HG02938 (cell line): ENCODE results near the gene LAMB3.

Source experiments
- ATAC-seq: cut with Tn5 transposase; IDR thresholded peaks from one replicate; pipeline ENCODE4 v1.9.1; 2021; ENCODE audit warnings: mild to moderate bottlenecking, moderate library complexity; ENCODE audit not compliant: unreplicated experiment

LAMB3 gene

GRCh38 chr1:209618756-209619420 is 33.3 kb downstream of the LAMB3 start:
- ATAC-seq: no peak

- ATAC-seq: no peak
Measured at GRCh38 chr1:209618291-209618690, 33.9 kb downstream of the LAMB3 start.

DNA sequence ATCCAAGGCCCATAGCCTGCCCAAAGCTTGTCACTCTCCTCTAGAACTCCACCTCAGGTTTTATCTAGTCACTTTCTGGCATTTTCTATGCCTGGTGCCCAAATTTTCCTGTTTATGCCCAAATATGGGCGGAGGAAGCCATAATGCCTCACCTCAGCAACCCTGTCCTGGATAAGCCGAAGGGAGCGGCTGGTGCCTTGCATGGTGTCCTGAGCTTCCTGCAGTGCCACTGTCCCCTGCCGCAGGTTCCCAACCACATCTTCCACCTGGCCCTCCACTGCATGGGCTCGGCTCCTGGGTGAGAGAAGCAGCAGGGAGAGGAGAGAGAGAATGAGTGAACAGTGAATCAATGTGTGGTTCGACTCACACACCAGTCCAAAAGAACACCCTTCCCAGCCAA is 34.5 kb downstream of the LAMB3 start:
- no peak for ATAC-seq

- ATAC-seq: no peak
Measured at GRCh38 chr1:209617047-209617673, 35.1 kb downstream of the LAMB3 start.

DNA sequence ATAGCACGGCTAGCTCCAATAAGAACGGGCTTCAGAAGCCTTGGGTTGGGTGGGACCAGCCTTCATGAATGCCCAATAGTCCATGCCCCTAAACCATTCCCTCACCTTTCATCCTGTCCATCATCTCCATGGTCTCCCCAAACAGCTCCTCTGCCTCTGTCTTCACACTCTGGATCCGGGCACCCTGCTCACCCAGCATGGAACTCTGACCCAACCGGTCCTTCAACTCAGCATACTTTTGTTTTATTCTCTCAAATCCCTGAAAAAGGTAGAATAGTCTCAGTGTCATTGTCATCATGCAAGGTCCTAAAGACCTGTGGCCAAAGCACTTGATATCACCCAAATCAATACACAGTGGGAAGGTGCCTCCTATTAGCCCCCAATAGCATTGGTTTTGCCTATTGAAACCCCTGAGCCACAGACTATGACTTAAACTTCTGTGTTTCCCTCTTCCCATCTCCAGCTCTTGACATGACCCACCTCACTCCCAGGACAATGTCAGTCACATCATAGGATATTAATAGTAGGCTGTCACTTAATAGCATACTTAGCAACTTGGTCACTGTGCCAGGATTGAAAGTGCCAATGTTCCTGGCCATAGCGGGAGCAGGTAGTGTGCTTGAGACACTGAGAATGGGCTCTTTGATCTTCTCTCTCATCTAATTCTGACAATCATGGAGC is 35.7 kb downstream of the LAMB3 start:
- no peak for ATAC-seq

DNA sequence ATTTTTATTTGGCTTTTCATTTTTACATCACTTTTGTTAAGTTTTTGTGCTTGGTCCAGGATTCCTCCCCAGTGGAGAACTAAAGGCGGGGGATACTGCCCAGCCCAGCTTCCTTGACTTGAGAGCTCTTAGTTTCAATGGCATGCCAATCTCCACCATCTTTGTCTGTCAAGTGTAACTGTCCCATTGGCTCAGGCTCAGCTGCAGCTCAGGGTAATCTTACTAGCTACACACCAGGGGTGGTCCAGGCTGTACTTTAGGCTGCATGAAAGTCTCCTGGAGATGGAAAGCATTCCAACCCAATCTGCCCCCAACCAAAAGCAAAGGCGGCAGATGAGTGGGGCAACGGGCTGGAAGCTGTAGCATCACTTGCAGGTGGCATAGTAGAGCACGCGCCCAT is 37.3 kb downstream of the LAMB3 start:
- ATAC-seq: no peak

DNA sequence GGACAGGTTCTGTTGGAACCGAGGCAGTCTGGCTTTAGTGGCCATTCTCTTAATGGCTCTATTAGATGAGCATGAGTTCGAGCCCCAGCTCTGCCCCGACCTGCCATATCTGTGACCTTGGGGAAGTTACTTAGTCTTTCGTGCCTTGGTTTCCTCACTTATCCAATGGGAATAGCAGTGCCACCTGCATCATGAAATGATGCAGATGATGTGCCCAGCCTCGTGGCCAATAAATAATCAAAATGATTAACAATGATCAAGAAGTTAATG is 38.1 kb downstream of the LAMB3 start:
- no peak for ATAC-seq

- ATAC-seq: no peak
Measured at GRCh38 chr1:209613400-209614150, 38.6 kb downstream of the LAMB3 start.

DNA sequence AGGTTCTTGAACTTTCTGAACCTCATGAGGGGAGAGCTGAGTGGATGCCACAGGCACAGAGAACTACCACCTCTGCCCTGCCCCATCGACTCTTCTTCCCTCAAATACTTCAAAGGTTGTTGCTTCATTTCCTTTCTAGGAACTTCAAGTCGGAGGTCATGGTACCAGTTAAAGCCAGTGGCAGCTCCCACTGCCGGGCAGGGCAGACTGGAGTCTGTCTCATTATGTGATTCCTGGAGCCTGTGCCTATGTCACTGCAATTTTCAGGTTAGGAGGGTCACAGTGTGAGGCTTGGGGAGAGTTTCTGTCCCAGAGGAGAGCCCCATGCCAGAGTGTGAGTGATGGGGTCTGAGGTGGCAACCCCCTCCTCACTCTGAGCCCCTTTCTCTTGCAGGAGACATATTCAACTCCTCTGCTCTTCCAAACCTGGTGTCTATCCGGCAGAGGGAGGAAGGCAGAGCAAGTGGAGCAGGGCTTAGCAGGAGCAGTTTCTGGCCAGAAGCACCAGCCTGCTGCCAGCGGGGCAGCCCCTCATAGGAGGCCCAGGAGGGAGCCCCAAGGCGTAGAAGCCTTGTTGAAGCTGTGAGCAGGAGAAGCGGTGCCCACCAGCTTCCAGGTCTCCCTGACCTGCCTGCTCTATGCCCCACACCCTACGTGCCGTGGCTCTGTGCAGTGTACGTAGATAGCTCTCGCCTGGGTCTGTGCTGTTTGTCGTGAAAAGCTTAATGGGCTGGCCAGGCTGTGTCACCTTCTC is 39.4 kb downstream of the LAMB3 start:
- no peak for ATAC-seq

DNA sequence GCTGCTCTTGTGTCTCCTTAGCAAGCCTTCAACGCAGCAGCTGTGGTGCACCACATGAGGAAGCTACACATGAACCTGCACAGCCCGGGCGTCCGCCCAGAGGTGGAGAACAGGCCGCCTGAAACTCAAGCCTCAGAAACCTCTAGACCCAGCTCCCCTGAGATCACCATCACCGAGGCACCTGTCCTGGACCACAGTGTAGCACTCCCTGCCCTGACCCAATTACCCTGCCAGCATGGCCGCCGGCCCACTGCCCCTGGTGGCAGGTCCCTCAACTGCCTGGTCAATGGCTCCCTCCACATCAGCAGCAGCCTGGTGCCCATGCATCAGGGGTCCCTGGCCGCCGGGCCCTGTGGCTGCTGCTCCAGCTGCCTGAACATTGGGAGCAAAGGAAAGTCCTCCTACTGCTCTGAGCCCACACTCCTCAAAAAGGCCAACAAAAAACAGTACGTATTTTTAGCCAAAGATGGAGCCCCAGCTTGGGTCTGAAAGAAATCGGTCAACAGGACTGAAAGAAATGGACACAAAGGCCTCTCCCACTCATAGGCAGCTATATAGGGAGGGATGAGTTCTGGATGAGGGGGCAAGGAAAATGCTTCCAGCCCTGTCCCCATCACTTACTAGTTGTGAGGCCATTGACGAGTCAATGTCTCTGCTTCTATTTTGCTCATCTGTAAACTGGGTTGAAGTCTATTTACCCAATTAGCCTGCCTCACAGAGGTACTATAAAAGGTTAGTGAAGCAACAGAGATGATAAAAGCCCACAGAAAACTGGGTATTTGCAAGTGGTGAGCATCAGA is 40.3 kb downstream of the LAMB3 start:
- ATAC-seq: no peak

- ATAC-seq: no peak
Measured at GRCh38 chr1:209610631-209610905, 41.7 kb downstream of the LAMB3 start.

GRCh38 chr1:209609791-209610630 is 42.2 kb downstream of the LAMB3 start:
- no peak for ATAC-seq

- ATAC-seq: no peak
Measured at GRCh38 chr1:209609041-209609790, 43.0 kb downstream of the LAMB3 start.

GRCh38 chr1:209607795-209608178 is 44.4 kb downstream of the LAMB3 start:
- peak; percentile 10 for ATAC-seq

- ATAC-seq: peak; percentile 72
Measured at GRCh38 chr1:209607102-209607794, 45.0 kb downstream of the LAMB3 start.

DNA sequence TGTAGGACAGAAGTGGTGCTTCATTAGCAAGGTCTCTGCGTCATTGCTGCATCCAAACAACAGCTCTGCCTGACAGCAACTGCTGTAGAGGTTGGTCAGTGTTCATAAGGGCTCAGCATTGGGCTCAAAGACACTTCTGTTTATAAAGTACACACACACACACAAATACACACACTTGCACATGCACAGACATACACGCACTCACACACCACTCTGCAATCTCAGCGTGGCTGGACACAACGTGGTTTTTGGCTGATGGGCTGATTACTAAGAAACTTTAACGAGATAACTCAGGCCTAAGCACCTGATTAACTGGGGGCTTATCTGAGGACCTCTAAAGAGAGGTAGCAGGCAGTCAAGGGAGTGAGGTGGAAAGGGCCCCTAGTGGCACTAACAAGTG is 48.3 kb downstream of the LAMB3 start:
- ATAC-seq: no peak

DNA sequence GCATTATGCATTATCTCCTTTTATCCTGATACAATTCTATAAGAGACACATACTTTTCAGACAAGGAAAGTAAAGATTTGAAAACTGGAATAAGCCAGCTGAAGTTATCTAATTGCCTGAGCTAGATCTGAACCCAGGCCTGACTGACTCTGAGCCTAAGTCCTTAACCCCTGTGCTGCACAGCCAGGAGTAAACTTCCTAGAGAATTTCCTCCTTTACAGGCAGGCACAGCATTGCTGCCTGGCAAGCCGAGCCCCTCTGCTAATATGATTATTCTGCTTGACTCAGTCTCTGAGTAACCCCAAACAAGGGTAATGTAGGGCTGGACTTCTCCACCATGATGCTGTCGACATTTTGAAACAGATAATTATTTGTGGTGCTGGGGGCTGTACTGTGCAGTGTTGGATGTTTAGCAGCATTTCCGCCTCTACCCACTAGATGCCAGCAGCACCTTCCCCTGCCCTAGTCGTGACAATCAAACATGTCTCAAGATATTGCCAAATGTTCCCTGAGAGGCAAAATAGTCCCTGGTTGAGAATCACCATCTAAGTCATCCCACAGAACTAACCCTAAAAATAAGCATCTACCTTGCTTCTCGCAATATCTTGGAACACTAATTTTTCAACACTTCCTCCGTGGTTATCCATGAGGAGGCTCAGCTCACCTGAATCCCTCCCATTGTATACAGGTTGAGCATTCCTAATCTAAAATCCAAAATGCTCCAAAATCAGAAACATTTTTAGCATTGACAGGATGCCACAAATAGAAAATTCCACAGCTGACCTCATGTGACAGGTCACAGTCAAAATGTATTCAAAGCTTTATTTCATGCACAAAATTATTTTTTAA is 50.2 kb downstream of the LAMB3 start:
- peak; percentile 54 for ATAC-seq
